HepG2 (cell line): ENCODE measurements around the gene SYNDIG1. TPM values are rescaled to one million over a fixed set of nuclear protein-coding genes. Genes with fewer than 3 reads are reported as not detected.

ENCODE experiments used
- ATAC-seq: fragments of 200-7000 bp; cut with Tn5 transposase; 3 replicates; pipeline ENCODE4 v1.9.1; 2020; ENCODE audit warnings: mild to moderate bottlenecking, moderate library complexity
- BruUV-seq: library from RNA; stranded (reverse); fragments of 400-500 nt; replicated peaks from 2 replicates; lab custom pipeline; 2021; lab: Mats Ljungman, UMichigan
- CTCF ChIA-PET: fragments of 300-600 bp; formaldehyde crosslinking; extraction: SDS; loops from one replicate; lab custom pipeline; 2021; ENCODE audit warnings: low total read pairs, inconsistent platforms, low intra/inter-chr PET ratio; lab: Yijun Ruan, JAX
- POLR2A ChIA-PET: fragments of 350-600 bp; sonication (Branson Sonifier 250); formaldehyde crosslinking; loops from one replicate; lab custom pipeline; 2020; ENCODE audit warnings: antibody characterized with exemption, inconsistent platforms; lab: Yijun Ruan, JAX
- DNase-seq: peaks from one replicate; pipeline ENCODE4 v3.0.0-alpha.2; 2015; ENCODE audit warnings: low spot score
- FAIRE-seq: peaks from 3 replicates; lab custom pipeline; 2011; peaks lifted over from hg19 to GRCh38; lab: Jason Lieb, UNC
- H2AFZ ChIP-seq: one replicate; pipeline ENCODE4 v1.6.1; 2011; ENCODE audit warnings: low read length, inconsistent platforms
- H3K27ac ChIP-seq: fragments of 300-600 bp; 3 replicates; pipeline ENCODE4 v1.8.0; 2011; ENCODE audit warnings: mixed run types, mild to moderate bottlenecking, mixed read lengths, low read length, inconsistent platforms; ENCODE audit not compliant: insufficient read depth; ENCODE audit errors: extremely low read length
- H3K27me3 ChIP-seq, 2 experiments: fragments of 200-600 bp in 1 of 2; 2 replicates in 1 of 2; 3 replicates in 1 of 2; pipeline versions ENCODE4 v1.6.0 to v1.8.0; 2011; ENCODE audit warnings: low read length in 2 of 2, mild to moderate bottlenecking in 2 of 2, moderate library complexity in 2 of 2, inconsistent platforms in 1 of 2; ENCODE audit not compliant: insufficient read depth in 2 of 2, control insufficient read depth in 1 of 2
- H3K36me3 ChIP-seq, 2 experiments: fragments of 200-600 bp in 1 of 2; replicated peaks in 1 of 2; 2 replicates in 1 of 2; 3 replicates in 1 of 2; pipeline versions ENCODE4 v1.5.1 to v1.8.0; 2011; ENCODE audit warnings: low read length in 2 of 2, inconsistent platforms in 1 of 2; ENCODE audit not compliant: insufficient read depth in 2 of 2, control insufficient read depth in 1 of 2
- H3K4me1 ChIP-seq: 2 replicates; pipeline ENCODE4 v1.5.1; 2012; ENCODE audit warnings: low read length, inconsistent platforms; ENCODE audit not compliant: insufficient read depth
- H3K4me2 ChIP-seq: 2 replicates; pipeline ENCODE4 v1.6.0; 2011; ENCODE audit warnings: low read depth, low read length, inconsistent platforms
- H3K4me3 ChIP-seq, 3 experiments: fragments of 200-600 bp in 1 of 3; sonication (generic), shearing (Covaris generic) in 1 of 3; replicated peaks in 1 of 3; 2 replicates each; pipeline ENCODE4 v1.5.1; 2011 to 2016; ENCODE audit warnings: low read length in 3 of 3, inconsistent platforms in 2 of 3, low read depth in 2 of 3, mild to moderate bottlenecking in 2 of 3, control low read depth in 1 of 3, mixed read lengths in 1 of 3; ENCODE audit not compliant: insufficient read depth in 1 of 3
- H3K79me2 ChIP-seq: one replicate; pipeline ENCODE4 v1.6.1; 2011; ENCODE audit warnings: low read length, inconsistent platforms; ENCODE audit not compliant: insufficient read depth
- H3K9ac ChIP-seq: 2 replicates; pipeline ENCODE4 v1.6.0; 2011; ENCODE audit warnings: mild to moderate bottlenecking, low read depth, low read length, inconsistent platforms; ENCODE audit not compliant: insufficient read depth
- H3K9me3 ChIP-seq: 2 replicates; pipeline ENCODE4 v1.5.1; 2012; ENCODE audit warnings: mild to moderate bottlenecking, low read length
- H4K20me1 ChIP-seq: 2 replicates; pipeline ENCODE4 v1.6.0; 2011; ENCODE audit warnings: inconsistent platforms, mild to moderate bottlenecking, low read length, moderate library complexity; ENCODE audit not compliant: insufficient read depth
- ADNP ChIP-seq: sonication (generic); formaldehyde crosslinking; IDR thresholded peaks from 2 replicates; pipeline ENCODE4 v1.4.0; 2020; ENCODE audit warnings: missing genetic modification reagents
- HINFP ChIP-seq: sonication (generic); formaldehyde crosslinking; IDR thresholded peaks from 2 replicates; pipeline ENCODE4 v1.4.0; 2020; ENCODE audit warnings: low read depth, mild to moderate bottlenecking, missing genetic modification reagents
- HOXD1 ChIP-seq: sonication (generic); formaldehyde crosslinking; IDR thresholded peaks from 2 replicates; pipeline ENCODE4 v1.5.0; 2020; ENCODE audit warnings: missing genetic modification reagents
- KAT8 ChIP-seq: IDR thresholded peaks from 2 replicates; pipeline ENCODE4 v1.6.1; 2016; ENCODE audit warnings: missing genetic modification reagents, missing compliant biosample characterization
- MAFK ChIP-seq, 2 experiments: IDR thresholded peaks in 1 of 2; conservative IDR thresholded peaks in 1 of 2; 2 replicates each; pipeline ENCODE4 v1.6.1; 2011; ENCODE audit warnings: improper control_type of control experiment in 2 of 2, low read length in 2 of 2
- MNT ChIP-seq: fragments of 450-650 bp; IDR thresholded peaks from 2 replicates; pipeline ENCODE4 v1.6.1; 2016
- NFYC ChIP-seq: IDR thresholded peaks from 2 replicates; pipeline ENCODE4 v1.6.1; 2016; ENCODE audit warnings: missing genetic modification reagents, missing compliant biosample characterization
- NR1H2 ChIP-seq: sonication (generic); formaldehyde crosslinking; IDR thresholded peaks from 2 replicates; pipeline ENCODE4 v1.8.1; 2022; ENCODE audit warnings: low read depth, missing genetic modification reagents, borderline replicate concordance
- REL ChIP-seq: sonication (generic); formaldehyde crosslinking; conservative IDR thresholded peaks from 2 replicates; pipeline ENCODE4 v1.8.0; 2022; ENCODE audit warnings: mild to moderate bottlenecking, missing genetic modification reagents, moderate library complexity
- TARDBP ChIP-seq: sonication (generic); formaldehyde crosslinking; IDR thresholded peaks from 2 replicates; pipeline ENCODE4 v1.8.0; 2022; ENCODE audit warnings: mild to moderate bottlenecking, missing genetic modification reagents
- UBTF ChIP-seq: sonication (generic); formaldehyde crosslinking; IDR thresholded peaks from 2 replicates; pipeline ENCODE4 v1.4.0; 2020; ENCODE audit warnings: mild to moderate bottlenecking, missing genetic modification reagents
- ZBTB25 ChIP-seq: IDR thresholded peaks from 2 replicates; pipeline ENCODE4 v1.6.1; 2018; ENCODE audit warnings: missing genetic modification reagents
- ZBTB39 ChIP-seq: sonication (generic); formaldehyde crosslinking; IDR thresholded peaks from 2 replicates; pipeline ENCODE4 v1.5.0; 2020; ENCODE audit warnings: missing genetic modification reagents
- ZSCAN25 ChIP-seq: sonication (generic); formaldehyde crosslinking; IDR thresholded peaks from 2 replicates; pipeline ENCODE4 v1.8.0; 2022; ENCODE audit warnings: mild to moderate bottlenecking, missing genetic modification reagents
- WGBS: methylation state at CpG from one replicate; pipeline ENCODE4 v1.1.6; 2017; ENCODE audit warnings: low lambda C conversion rate; 5-methylcytosine and 5-hydroxymethylcytosine counted together
- in situ Hi-C: cut with HindIII; loops from 2 replicates; pipeline ENCODE4 v1.10.0; 2017; ENCODE audit warnings: low pct_unique_long_range_greater_than_20kb; ENCODE audit not compliant: extremely low pct_ligation_motif_present
- intact Hi-C: fragments of 100-400 bp; cut with micrococcal nuclease; formaldehyde crosslinking; loops from one replicate; pipeline ENCODE4 v1.10.0; 2022; ENCODE audit not compliant: unreplicated experiment
- polyA plus RNA-seq, 8 experiments: library from polyadenylated mRNA; depleted of rRNA in 3 of 8; stranded (reverse) in 7 of 8; unstranded in 1 of 8; fragments of >200 nt; fragmentation: Illumina TruSeq in 4 of 8; extraction: Trizol in 4 of 8; gene quantifications; 2 replicates each; pipeline versions ENCODE4 v1.2.1 to v1.2.3, GENCODE V29; 2011 to 2016; ENCODE audit warnings: low read depth in 4 of 8, missing spikeins in 1 of 8, mixed read lengths in 1 of 8; ENCODE audit not compliant: insufficient read depth in 1 of 8
- total RNA-seq, 5 experiments: library from RNA; depleted of rRNA; stranded (reverse); fragments of >200 nt; fragmentation: Illumina TruSeq; extraction: Trizol; gene quantifications; 2 replicates each; pipeline ENCODE4 v1.2.3, GENCODE V29; 2016; ENCODE audit warnings: low read depth in 1 of 5

SYNDIG1 gene
- total and polyA plus RNA-seq, 2 of the 13 experiments (the other 11 are each of a cell fraction or from before 2014, with no cell fraction given), result not detected

GRCh38 chr20:24681634-24682495 is 212.4 kb downstream of the SYNDIG1 start (continued):
- no peak for TF ChIP-seq MNT
- TF ChIP-seq NR1H2, result no peak
- no peak for TF ChIP-seq MAFK (conservative IDR thresholded peaks at IDR 0.05 in 1 of 2, IDR thresholded peaks at IDR 0.05 in 1 of 2; ENCODE audit: low read length in 2 of 2)
- no peak for TF ChIP-seq ADNP (CRISPR knock-in tag)
- TF ChIP-seq UBTF, result no peak

GRCh38 chr20:24682496-24682985 is 213.1 kb downstream of the SYNDIG1 start:
- H3K9ac ChIP-seq, result no peak overlapping the region
- H3K9me3 ChIP-seq, result peaks cover under 1% of the 10 kb centered on the region; the same call in 1 of the 2 replicates
- H4K20me1 ChIP-seq, result no peaks in the 10 kb centered on the region
- POLR2A ChIA-PET, result no interaction called here
- H3K79me2 ChIP-seq, result no peaks in the 10 kb centered on the region
- CTCF ChIA-PET, result no interaction called here
- FAIRE-seq (no peak), ATAC-seq (no peak), DNase-seq (no peak)
- H3K27ac ChIP-seq, result no peak overlapping the region
- intact Hi-C loops, result no loop called here
- no peaks in the 10 kb centered on the region for H3K36me3 ChIP-seq
- no peak overlapping the region for H2AFZ ChIP-seq
- peaks cover 1 to 8% of the 10 kb centered on the region in 2 experiments; a peak in 1 of 5 replicates for H3K27me3 ChIP-seq
- H3K4me1 ChIP-seq, result no peaks in the 10 kb centered on the region
- in situ Hi-C loops, result no loop called here
- WGBS, result 35% methylated on average over 5 of the region's 5 CpGs
- H3K4me2 ChIP-seq, result no peak overlapping the region
- no peak overlapping the region for H3K4me3 ChIP-seq
- no TSS peak for BruUV-seq
- TF ChIP-seq HINFP (CRISPR knock-in tag), result no peak
- TF ChIP-seq ZBTB25 (CRISPR knock-in tag), result no peak
- no peak for TF ChIP-seq NFYC (CRISPR knock-in tag)
- no peak for TF ChIP-seq ZBTB39
- TF ChIP-seq REL, result no peak
- no peak for TF ChIP-seq KAT8
- no peak for TF ChIP-seq HOXD1 (CRISPR knock-in tag)
- no peak for TF ChIP-seq TARDBP (CRISPR knock-in tag)
- TF ChIP-seq ZSCAN25 (CRISPR knock-in tag), result no peak
